Right ventricle myocardium superior (tissue), 1 donor: ENCODE results near the gene GDPD5. TPM values are rescaled to one million over a fixed set of nuclear protein-coding genes. Genes with fewer than 3 reads are reported as not detected.
A peak's percentile ranks its signal among the peaks of the same experiment; 100 is the strongest.

ENCODE experiments used
- ATAC-seq: fragments of 200-7000 bp; cut with Tn5 transposase; one replicate; pipeline ENCODE4 v1.9.1; 2020; ENCODE audit warnings: mild to moderate bottlenecking; ENCODE audit not compliant: poor library complexity
- DNase-seq: peaks from one replicate; pipeline ENCODE4 v3.0.0-alpha.2; 2020
- intact Hi-C: fragments of 100-400 bp; cut with DNase I; formaldehyde crosslinking; loops from one replicate; pipeline ENCODE4 v1.11.2; 2022
- total RNA-seq: library from RNA; stranded (reverse); fragmentation: NEBNext Ultra II Directional; extraction: Animal tissue kit (Norgen Biotek cat#: 25700); gene quantifications from one replicate; pipeline ENCODE4 v1.2.1, GENCODE V29; 2021
- donor health status: DM: no; HTN: yes; CAD: no; lungs with severe emphysema.

GDPD5 gene
- total RNA-seq, 1 donor from 2014 or later: 6.5 TPM

DNA sequence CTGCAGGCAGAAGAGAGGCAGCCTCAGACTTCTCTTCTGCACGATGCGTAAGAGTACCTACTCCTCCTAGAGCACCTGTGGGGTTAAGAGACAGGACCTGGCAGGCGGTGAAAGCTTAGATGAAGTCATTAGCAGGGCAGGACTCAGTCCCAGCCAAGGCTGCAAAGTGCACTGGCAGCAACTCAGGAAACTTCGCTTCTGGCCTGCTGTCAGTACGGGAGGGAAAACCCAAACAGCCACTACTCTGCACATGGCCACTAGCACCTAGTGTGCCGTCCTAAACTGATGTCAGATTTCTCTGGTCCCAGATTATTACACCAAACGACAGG is 84.0 kb downstream of the GDPD5 start:
- DNase-seq (no peak), ATAC-seq (peak; percentile 78)
- intact Hi-C loops: no loop called here

DNA sequence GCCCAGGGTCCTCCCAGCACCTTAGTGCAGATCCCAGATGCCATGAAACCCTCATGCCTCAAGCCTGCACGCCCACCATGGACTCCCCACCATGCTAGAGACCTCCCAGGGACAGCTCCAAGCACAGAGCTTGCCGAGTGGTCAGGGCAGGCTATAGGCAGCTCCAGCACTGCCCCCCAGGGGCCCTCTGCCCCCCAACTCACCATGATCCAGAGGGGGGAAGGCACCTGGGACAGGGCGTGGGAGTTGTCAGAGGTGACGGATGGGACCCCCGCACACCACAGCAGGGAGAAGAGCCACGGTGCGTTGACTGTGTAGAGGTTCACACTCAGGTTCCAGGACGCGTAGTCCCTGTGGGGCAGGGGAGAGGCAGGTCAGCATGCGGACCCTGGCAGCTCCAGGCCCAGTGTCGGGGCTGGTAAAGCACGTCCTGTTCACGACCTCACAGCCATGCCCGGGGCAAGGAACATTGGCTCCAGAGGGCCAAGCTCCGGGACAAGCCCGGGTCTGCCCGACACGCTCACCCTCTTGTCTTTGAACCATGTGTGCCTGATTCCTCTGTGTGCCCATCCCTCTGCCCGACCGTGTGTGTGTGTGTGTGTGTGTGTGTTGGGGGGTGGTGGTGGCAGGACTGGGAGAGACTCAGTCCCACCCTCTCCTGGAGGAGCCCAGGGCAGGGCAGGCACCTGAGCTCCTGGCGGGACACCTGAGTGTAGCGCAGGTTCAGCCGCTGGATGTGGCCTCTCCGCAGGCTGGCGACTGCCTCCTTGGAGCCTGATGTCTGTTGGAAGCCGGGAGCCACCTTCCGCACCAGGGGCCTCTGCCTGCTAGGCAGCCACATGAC is 84.6 kb downstream of the GDPD5 start:
- peak; percentile 30 for DNase-seq
- peak; percentile 9 for ATAC-seq
- intact Hi-C loops: no loop called here

DNA sequence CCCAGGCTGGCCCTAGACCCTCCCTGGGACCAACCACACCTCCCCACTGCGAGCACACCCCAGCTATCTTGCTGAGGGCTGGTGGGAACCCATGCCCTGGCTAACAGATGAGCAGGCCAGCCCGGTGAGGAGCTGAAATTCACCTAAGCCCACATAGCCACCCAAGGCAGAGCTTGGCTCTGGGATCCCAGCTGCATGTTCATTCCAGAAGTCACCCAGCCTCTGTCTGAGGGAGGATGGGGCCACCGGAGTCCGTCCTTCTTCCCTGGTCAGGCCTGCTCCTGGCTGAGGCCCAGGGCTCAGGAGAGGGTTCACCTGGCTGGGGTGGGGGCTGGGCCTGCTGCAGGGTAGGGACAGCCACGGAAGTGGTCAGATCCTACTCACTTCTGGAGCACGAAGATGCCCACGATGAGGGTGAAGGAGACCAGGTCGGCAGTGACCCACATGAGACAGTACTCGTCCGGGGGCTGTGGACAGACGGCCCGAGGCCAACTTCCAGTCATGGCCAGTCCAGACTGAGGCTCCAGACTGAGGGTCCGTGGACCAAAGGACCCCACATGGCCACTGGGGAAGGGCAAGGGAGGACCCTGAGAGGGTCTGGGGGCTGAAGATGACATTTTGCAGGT is 86.1 kb downstream of the GDPD5 start:
- intact Hi-C loops: no loop called here
- ATAC-seq (no peak), DNase-seq (no peak)

DNA sequence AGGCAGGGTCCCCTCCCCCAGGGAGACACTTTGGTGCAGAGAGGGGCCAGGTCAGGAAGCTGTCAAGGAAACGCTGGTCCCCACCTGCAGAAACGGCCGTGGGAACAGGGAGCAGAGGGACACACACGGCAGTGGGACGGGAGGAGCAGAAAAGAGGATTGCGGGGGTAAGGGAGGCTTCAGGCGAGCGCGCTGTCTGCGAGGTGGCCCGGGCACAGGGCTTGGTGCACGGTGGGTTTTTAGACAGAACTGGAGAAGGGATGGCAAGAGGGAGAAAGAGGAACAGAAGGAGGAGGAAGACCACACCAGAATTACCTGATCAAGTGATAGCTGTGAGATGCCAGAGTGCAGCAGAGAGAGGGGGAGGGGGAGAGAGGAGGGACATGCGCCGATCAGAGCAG is 86.7 kb downstream of the GDPD5 start:
- DNase-seq (no peak), ATAC-seq (no peak)
- intact Hi-C loops: no loop called here

DNA sequence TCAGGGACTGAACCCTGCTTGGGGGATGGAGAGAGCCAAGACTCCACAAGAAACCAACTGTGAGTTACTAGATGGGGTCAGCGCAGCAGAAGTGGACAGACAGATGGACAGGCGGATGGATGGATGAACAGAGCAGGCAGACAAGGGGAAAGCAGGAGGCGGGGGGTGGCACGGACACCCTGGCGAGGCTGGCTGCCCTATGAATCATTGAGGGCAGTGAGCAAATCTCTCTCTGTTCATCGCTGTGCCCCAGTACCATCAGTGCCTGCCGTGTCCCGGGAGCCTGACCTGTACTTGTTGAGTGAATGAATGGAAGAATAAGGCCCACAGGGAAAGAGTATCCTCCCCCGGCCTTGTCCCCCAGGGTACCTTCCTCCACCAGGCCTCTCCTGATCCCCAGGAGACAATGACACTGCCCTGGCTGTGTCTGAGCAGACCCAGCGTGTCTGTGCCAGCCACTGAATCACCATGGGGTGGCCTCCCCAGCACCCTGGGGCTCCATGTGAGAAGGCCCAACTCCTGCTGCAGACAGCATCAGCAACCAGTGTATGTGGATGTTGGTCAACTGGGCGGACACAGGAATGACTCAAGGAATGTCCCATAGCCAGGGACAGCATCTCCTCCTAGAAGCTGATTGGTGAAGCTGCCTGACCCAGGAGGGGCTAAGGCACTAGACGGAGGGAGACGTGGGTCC is 87.6 kb downstream of the GDPD5 start:
- no peak for ATAC-seq
- intact Hi-C loops: no loop called here
- DNase-seq: no peak

DNA sequence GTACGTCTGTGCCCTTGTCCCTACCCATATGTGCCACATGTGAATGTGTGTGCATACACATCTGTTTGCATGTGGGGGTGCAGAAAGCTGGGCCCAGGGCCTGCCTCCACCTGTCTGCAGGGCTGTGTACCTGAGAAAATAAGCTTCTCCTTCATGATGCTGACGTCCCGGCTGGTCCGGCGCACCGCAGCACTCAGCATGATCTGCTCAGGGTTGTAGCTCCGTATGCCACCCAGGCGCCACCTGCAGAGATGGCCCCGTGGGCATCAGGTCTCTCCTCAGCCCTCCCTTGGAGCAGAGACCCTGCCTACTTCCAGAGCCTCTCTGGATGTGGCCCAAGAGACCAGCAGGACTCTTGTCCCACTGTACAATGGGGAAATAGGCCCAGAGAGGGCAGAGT is 88.9 kb downstream of the GDPD5 start:
- intact Hi-C loops: no loop called here
- ATAC-seq (no peak), DNase-seq (no peak)

DNA sequence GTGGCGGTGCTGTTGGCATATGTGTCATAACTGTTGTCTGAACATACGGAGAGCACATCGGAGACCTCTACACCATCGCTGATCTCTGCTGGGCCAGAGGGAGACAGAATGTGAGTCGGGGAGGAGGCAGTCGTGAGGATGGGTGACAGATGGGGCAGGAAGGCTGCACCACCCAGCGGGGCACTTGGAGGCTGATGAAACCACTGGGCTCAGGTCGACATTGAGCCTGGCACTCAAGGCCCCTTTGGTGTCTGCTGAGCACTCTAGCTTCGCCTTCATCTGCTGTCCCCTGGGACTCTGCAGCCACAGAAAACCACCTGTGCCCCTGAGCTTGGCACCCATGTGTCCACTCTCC is 90.2 kb downstream of the GDPD5 start:
- intact Hi-C loops: no loop called here
- DNase-seq: no peak
- no peak for ATAC-seq

DNA sequence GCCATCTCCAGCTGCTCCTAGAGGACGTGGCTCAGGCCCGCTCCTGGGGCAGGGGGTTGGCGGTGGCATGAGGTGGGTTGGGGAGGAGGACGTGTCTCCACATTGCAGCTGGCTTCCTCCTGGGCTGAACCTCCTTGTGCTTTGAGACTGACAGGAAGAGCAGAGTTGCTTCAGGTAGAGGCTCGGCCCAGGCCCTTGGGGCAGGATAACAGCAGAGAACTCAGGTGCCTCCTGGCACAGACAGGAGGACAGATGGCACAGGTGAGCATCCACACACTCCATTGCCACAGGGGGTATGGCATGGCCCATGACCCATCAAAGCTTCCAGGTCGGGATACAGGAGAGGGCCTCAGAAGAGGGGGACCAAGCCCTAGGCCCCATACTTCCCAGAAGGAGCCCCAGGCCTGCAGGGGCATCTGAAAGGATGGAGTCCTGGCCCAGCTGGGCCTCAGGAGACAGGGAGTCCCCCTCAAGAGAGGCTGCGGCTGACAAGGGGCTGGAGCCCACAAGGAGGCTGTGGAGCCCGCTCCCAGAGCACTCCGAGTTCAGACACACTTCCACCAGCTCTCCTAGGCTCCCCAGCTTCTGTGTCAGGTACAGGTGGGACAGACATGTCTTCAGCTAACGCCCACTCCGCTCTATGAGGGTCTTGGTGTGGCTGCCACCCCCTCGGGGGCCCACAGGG is 90.7 kb downstream of the GDPD5 start:
- DNase-seq: no peak
- ATAC-seq: no peak

DNA sequence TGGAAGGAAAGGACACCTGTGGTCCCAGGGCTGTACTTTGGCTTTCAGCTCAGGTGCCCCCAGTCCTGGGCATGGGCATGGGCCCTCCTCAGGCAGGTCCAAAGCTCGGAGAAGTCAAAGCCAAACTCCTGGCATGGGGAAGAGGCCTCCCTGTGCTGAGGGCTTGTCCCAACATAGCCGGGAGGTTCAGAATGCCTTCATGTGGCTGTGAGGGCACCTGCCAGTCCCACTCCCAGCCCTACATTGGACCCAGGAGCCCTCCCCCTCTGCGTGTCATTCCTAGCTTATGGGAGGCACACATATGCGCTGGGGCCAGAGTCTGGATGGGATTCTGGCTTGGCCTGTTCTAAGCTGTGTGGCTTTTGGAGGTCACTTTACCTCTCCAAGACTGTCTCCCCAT is 91.7 kb downstream of the GDPD5 start:
- DNase-seq: no peak
- ATAC-seq: no peak
- intact Hi-C loops: no loop called here

More for the DNA sequence above, 90.7 kb downstream of the GDPD5 start:
- intact Hi-C loops: no loop called here

DNA sequence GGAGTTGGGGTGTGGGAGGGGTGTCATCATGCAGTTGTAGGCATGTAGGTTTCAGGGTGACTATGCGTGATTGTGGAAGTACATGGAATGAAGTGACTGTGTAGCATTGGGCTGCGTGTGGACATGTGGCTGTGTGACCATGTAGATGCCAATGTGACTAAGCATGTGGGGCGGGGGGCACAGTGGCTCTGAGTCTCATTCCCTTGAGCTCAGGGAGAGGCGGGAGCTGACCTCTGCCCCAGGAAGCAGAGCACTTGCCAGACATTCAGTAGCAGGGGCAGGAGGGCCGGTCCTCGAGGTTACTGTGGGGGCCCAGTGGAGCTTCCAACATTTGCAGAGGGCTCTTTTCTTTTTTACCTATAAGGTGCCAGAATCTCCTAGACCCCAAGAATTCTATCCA is 92.3 kb downstream of the GDPD5 start:
- no peak for DNase-seq
- intact Hi-C loops: no loop called here
- ATAC-seq: no peak

DNA sequence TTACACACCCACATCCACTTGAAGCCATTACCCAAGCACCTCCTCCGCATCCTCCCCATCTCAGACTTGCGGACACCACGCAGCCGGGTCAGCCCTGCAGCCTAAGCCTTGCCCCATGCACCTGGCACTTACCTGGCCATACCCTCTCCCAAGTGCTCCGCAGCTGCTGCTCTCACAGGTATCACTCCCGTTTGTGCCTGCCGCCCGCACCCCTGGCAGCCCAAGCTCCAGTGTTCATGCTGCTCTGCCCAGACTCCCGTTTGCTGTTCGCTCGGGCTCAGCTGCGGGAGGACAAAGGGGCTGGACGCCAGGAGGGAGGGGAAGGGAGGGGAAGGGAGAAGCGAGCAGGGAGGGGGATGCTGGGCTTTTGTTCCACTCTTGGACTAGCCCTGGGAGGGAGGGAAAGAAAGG is 92.8 kb downstream of the GDPD5 start, which contains the start of gene KLHL35:
Gene KLHL35, minus strand, starts transcription at position 293 of the 411 bp plus-strand sequence. CDS start 2,574 bp downstream, outside the sequence.
- DNase-seq (no peak), ATAC-seq (no peak)
- intact Hi-C loops: no loop called here

DNA sequence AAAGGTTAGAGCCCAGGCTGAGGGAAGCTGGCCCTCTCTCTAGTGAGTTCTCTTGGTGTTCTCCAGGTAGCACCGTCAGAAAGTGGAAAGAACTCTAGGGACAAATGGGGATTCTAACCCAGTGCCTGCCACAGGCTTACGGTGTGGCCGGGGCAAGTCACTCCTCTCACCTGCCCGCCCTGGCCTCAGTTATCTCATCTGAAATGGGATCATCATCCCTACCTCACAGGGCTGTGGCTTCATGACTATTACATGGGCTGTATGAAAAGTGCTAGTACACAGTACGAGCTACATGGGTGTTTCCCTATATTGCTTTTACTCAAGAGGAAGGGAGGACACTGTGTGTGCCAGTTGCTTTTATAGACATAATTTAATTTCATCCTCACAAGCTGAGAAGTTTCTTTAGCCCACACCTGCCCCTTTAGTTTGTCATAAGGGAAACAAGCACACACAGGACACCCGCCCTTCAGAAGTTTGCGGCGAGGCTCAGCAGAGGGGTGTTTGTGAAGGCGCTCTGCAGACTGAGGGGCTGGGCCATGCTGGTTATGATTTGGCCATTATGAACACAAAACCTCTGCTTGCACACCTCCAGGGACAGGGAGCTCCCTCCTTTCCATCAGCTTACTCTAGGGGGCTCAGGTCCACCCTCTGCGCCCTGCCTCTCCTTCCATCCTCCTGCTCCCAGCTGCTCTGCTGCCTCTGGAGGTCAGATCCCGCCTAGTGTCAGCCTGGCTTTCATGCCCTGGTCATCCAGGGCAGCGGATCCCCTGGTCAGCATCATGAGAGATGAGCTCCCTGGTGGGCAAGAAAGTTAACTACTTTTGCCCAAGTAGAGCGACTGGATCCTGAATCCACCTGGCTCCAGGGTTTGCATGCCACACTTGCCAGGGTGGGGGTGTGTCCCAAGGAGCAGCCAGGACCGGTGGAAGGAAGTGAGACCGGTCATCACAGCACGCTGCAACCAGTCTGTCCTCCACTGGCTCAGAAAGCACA is 93.9 kb downstream of the GDPD5 start:
- ATAC-seq (no peak), DNase-seq (no peak)
- intact Hi-C loops: no loop called here

DNA sequence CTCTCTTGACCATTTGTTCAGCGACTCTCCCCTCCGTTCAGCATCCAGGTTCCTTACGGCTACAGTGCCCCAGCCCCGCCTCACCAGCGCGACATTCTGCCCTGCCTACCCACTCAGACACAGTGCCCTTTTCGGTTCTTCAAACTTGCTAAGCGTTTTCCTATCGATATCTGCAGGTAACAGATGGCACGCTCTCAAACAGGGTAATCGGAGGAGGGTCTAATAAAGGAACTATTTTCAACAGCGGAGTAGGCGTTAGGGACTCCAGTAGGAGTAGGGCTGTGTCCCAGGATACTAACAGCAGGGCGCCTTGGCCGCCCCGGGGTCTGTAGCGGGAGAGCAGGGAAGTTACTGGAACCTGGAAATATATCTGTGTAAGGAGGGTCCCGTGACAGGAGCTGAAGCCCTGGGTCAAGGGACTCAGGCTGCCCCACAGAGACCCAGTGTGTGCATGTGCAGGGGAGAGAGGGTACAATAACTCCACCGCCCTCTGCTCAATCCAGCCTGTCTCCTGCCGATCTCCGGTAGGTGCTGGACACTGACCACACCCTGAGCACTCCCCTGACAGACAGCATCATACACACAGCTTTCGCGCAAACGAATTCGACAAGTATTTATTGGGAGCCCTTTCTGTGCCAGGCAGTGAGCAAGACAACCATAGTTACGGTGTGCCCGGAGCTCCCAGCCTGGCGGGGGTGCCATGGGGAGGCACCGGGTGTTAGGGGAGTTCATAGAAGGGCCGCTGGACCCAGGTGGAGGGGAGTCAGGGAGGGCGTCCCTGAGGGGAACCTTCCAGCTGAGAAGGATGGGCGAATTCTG is 94.8 kb downstream of the GDPD5 start:
- ATAC-seq: no peak
- DNase-seq: no peak
- intact Hi-C loops: no loop called here

DNA sequence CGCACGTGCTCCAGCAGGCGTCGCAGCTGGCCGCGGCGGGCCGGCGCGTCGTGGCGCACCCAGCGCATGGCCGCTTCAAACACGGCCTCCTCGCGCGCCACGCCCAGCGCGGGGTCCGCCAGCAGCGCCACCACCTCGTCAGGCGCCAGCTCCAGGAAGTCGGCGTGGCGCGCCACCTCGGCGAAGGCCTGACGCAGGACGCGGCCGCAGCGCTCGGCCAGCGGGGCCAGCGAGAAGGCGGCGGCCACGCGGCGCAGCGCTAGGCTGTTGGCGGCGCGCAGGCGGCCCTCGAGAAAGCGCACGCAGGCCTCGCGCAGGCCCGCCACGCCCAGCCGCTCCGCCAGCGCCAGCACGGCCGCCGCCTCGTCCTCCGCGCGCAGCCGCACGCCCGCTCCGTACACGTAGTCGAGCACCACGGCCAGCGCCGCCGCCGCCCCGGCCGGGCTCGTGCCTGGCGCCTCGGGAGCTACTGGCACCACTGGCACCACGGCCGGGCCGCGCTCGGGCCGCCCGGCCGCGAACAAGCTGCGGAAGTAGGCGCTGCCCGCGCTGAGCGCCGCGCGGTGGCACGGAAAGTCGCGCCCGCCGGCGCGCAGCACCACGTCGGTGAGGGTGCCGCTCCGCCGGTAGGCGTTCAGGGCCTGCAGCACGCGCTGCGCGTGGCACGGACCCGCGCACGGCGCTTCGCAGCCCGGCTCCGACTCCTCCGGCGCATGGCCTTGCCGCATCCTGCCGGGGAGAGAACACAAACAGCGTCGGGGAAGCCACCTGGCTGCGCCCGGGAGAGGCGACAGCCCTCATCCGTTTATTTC is 95.6 kb downstream of the GDPD5 start:
- peak; percentile 56 for ATAC-seq
- intact Hi-C loops: no loop called here
- DNase-seq: peak; percentile 85

DNA sequence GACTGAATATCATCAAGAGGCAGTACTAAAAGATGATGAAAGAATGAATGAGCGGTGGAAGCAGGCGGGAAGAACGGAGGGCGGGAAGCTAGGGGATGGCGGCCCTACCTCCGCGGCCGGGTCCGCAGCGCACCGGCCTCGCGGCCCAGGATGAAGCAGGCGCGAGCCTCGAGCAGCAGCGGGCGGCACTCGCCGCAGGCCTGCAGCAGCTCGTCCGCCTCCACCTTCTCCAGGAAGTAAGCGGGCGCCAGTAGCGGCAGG is 96.2 kb downstream of the GDPD5 start:
- DNase-seq (no peak), ATAC-seq (no peak)
- intact Hi-C loops: no loop called here

DNA sequence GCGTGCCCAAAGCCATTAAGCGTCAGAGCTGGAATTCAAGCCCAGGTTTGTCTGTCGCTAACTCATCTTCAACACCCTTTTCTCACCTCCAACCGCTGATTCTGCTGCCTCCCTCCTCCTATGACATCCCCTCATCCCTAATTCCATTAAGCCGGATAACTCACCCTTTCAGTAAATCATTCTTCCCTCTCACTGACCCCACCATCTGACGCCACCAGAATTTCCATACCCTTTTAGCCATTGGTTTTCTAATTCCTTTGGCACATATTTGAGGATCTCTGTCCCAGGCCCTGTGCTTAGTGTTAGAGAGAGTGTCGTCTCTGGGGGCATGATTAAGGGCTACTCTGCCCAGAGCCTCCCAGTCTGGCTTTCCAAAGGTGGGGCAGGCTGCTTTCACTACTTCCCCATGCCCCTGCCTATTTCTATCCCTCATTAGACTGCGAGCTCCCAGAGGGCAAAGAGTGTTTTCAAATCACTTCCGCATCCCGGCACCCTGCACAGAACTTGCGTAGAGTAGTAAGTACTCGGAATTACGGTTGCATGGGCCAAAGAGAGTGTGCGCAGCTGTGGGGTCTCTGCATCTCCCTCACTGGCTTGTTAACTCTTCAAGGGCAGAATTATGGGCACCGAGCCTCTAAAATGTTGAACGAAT is 96.6 kb downstream of the GDPD5 start:
- ATAC-seq: no peak
- intact Hi-C loops: no loop called here
- no peak for DNase-seq
